GM12875 (cell line): ENCODE measurements around the gene USP15.
A peak's percentile ranks its signal among the peaks of the same experiment; 100 is the strongest.

Source experiments
- H3K4me3 ChIP-seq: one replicate; pipeline ENCODE4 v1.5.1; 2011; ENCODE audit warnings: low read depth, low read length, control low read depth
- CTCF ChIP-seq: IDR thresholded peaks from 2 replicates; pipeline ENCODE4 v1.5.1; 2011; ENCODE audit warnings: low read depth, mild to moderate bottlenecking, control low read depth, inconsistent platforms, low read length, moderate library complexity, borderline replicate concordance; ENCODE audit not compliant: insufficient read depth

The USP15 gene

GRCh38 chr12:62259993-62260732 lies at the start of gene USP15:
Gene USP15 (plus strand): TSS chr12:62260404. CDS start chr12:62260415, 11 bp downstream.
- TF ChIP-seq CTCF: peak; percentile 67
- H3K4me3 ChIP-seq: peak within 1 kb of the TSS; percentile 91

GRCh38 chr12:62210422-62210821 lies 49.8 kb upstream of the USP15 start:
- no peak overlapping the region for H3K4me3 ChIP-seq
- TF ChIP-seq CTCF: peak; percentile 77; the same call in 1 of the 2 replicates

GRCh38 chr12:62211510-62211909 lies 48.7 kb upstream of the USP15 start:
- no peak overlapping the region for H3K4me3 ChIP-seq
- no peak for TF ChIP-seq CTCF

GRCh38 chr12:62214846-62215245 lies 45.4 kb upstream of the USP15 start:
- TF ChIP-seq CTCF: no peak

GRCh38 chr12:62215506-62215905 lies 44.7 kb upstream of the USP15 start:
- no peak for TF ChIP-seq CTCF
- no peak overlapping the region for H3K4me3 ChIP-seq

More at GRCh38 chr12:62214846-62215245, 45.4 kb upstream of the USP15 start:
- no peak overlapping the region for H3K4me3 ChIP-seq

GRCh38 chr12:62217466-62218194 lies 42.6 kb upstream of the USP15 start:
- no peak overlapping the region for H3K4me3 ChIP-seq
- no peak for TF ChIP-seq CTCF
